Thyroid gland (tissue), 4 donors: ENCODE data around the gene KDM2B.

Source experiments
- POLR2A ChIP-seq, 2 donors: fragments of 450-650 bp; IDR thresholded peaks; one replicate each; pipeline ENCODE4 v1.6.1; 2017; ENCODE audit warnings: antibody characterized with exemption in 2 of 2, mild to moderate bottlenecking in 2 of 2, moderate library complexity in 1 of 2
- TF ChIP-seq, protein P1 (sequence below), 6 experiments: fragments of 200-600 bp in 3 of 6; fragments of 450-650 bp in 3 of 6; sonication (generic) in 3 of 6; IDR thresholded peaks; one replicate each; pipeline ENCODE4 v1.5.1; 2016 to 2019; ENCODE audit warnings: antibody characterized with exemption in 6 of 6, mild to moderate bottlenecking in 2 of 6, inconsistent platforms in 1 of 6, moderate library complexity in 1 of 6

DNA sequence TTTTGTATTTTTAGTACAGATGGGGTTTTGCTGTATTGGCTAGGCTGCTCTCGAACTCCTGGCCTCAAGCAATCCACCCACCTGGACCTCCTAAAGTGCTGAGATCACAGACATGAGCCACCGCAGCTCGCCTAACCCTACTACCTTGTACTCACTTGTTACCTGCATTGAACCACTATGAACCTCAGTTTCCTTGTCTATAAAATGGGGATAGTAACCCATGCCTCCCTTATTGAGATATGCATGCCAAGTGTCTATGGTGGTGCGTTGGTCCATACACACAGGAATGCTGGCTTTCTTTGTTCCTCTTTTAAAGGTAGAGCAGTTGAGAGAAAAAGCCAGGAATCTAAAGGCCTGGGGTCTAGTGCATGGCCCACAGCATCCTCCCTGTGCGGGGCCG, 40.9 kb downstream of the KDM2B start:
- TF ChIP-seq, protein P1, sequence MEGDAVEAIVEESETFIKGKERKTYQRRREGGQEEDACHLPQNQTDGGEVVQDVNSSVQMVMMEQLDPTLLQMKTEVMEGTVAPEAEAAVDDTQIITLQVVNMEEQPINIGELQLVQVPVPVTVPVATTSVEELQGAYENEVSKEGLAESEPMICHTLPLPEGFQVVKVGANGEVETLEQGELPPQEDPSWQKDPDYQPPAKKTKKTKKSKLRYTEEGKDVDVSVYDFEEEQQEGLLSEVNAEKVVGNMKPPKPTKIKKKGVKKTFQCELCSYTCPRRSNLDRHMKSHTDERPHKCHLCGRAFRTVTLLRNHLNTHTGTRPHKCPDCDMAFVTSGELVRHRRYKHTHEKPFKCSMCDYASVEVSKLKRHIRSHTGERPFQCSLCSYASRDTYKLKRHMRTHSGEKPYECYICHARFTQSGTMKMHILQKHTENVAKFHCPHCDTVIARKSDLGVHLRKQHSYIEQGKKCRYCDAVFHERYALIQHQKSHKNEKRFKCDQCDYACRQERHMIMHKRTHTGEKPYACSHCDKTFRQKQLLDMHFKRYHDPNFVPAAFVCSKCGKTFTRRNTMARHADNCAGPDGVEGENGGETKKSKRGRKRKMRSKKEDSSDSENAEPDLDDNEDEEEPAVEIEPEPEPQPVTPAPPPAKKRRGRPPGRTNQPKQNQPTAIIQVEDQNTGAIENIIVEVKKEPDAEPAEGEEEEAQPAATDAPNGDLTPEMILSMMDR (IDR thresholded peaks at IDR 0.05), result no peak
- no peak for TF ChIP-seq POLR2A (IDR thresholded peaks at IDR 0.05)
